Measurements from ENCODE around the gene LRRFIP2.
"Not testable (repeated sequence)": the region's sequence is repeated elsewhere in the genome, so short reads cannot be mapped to it uniquely, and the experiment has no call there.

Gene LRRFIP2

GRCh38 chr3:37174532-37175126, at the start of gene LRRFIP2:
Gene LRRFIP2 (minus strand): TSS chr3:37174582. CDS start chr3:37148983, 25,599 bp downstream.
- no peak for DNase-seq

- DNase-seq = no peak
Measured at GRCh38 chr3:37223576-37223975, 49.2 kb upstream of the LRRFIP2 start.

- DNase-seq = no peak
Measured at GRCh38 chr3:37223141-37223558, 48.8 kb upstream of the LRRFIP2 start.

- not testable (repeated sequence) for DNase-seq
Measured at GRCh38 chr3:37222542-37222941, 48.2 kb upstream of the LRRFIP2 start.

GRCh38 chr3:37221407-37221806, 47.0 kb upstream of the LRRFIP2 start:
- DNase-seq = no peak

GRCh38 chr3:37219266-37219665, 44.9 kb upstream of the LRRFIP2 start:
- no peak for DNase-seq

- no peak for DNase-seq
Measured at GRCh38 chr3:37218206-37218605, 43.8 kb upstream of the LRRFIP2 start.

- no peak for DNase-seq
Measured at GRCh38 chr3:37217098-37217849, 42.9 kb upstream of the LRRFIP2 start.

GRCh38 chr3:37216597-37217097, 42.3 kb upstream of the LRRFIP2 start:
- no peak for DNase-seq

- no peak for DNase-seq
Measured at GRCh38 chr3:37214076-37214475, 39.7 kb upstream of the LRRFIP2 start.

- DNase-seq = no peak
Measured at GRCh38 chr3:37210230-37210629, 35.8 kb upstream of the LRRFIP2 start.

GRCh38 chr3:37208576-37208975, 34.2 kb upstream of the LRRFIP2 start:
- DNase-seq = not testable (repeated sequence)

- not testable (repeated sequence) for DNase-seq
Measured at GRCh38 chr3:37208008-37208407, 33.6 kb upstream of the LRRFIP2 start.

- DNase-seq = not testable (repeated sequence)
Measured at GRCh38 chr3:37206041-37206440, 31.7 kb upstream of the LRRFIP2 start.

- DNase-seq = no peak
Measured at GRCh38 chr3:37204314-37204713, 29.9 kb upstream of the LRRFIP2 start.

GRCh38 chr3:37202035-37202434, 27.7 kb upstream of the LRRFIP2 start:
- DNase-seq = no peak

- DNase-seq = no peak
Measured at GRCh38 chr3:37200141-37200540, 25.8 kb upstream of the LRRFIP2 start.

- no peak for DNase-seq
Measured at GRCh38 chr3:37198996-37199395, 24.6 kb upstream of the LRRFIP2 start.

- DNase-seq = no peak
Measured at GRCh38 chr3:37198547-37198946, 24.2 kb upstream of the LRRFIP2 start.

- DNase-seq = no peak
Measured at GRCh38 chr3:37197810-37198371, 23.5 kb upstream of the LRRFIP2 start.

- DNase-seq = no peak
Measured at GRCh38 chr3:37194533-37194932, 20.2 kb upstream of the LRRFIP2 start.

GRCh38 chr3:37190667-37191066, 16.3 kb upstream of the LRRFIP2 start:
- no peak for DNase-seq

- no peak for DNase-seq
Measured at GRCh38 chr3:37189109-37189508, 14.7 kb upstream of the LRRFIP2 start.

- DNase-seq = no peak
Measured at GRCh38 chr3:37183976-37184375, 9.6 kb upstream of the LRRFIP2 start.
